Measurements from ENCODE around the gene SORBS2.
A peak's percentile ranks its signal among the peaks of the same experiment; 100 is the strongest.

Gene SORBS2

DNA sequence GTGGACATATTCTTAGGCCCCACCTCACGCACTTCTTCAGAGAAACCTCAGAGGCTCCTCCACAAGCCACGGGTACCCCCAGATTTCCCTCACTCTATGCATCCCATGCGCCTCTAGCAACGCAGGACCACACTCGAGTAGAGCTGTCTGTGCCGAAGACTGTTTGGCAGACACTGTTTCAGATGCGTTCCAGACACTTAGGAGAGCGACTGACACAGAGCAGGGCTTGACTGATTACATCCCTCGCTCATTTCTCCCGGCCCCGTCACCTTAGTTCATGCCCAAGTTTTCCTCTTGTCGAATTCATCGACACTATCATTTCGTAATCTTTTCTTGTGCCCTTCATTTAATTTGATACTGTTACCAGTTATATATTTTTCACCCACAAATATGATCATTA is 15.0 kb downstream of the SORBS2 start:
- no peak for TF ChIP-seq CTCF (IDR thresholded peaks at IDR 0.05; ENCODE audit: insufficient read depth, low read depth, low read length, missing control alignments)
- H3K4me3 ChIP-seq (ENCODE audit: low read length), result no peak overlapping the region
- DNase-seq (ENCODE audit: low read depth), result no peak

GRCh38 chr4:185796176-185796575 is 15.8 kb downstream of the SORBS2 start:
- DNase-seq (ENCODE audit: low read depth), result no peak
- no peak for TF ChIP-seq CTCF (IDR thresholded peaks at IDR 0.05; ENCODE audit: insufficient read depth, low read depth, low read length, missing control alignments)
- H3K4me3 ChIP-seq (ENCODE audit: low read length), result no peak overlapping the region

DNA sequence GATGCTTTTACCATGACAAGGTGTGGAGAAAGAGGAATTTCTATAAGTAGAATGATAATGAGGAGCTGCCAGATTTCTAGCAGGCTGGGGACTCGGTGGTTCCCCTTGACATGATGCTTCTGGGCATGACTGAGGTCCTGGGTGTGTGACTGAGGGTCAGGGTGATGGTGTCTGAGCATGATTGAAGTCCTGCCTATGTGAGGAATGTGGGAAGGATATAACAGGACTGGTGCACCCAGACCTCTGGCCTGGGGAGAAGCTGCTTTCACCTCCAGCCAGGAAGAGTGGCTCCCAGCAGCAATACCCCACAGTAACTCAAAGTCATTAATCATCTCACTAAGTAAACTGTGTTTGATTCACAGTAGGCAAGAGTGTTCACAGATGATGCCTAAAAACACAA is 17.4 kb downstream of the SORBS2 start:
- TF ChIP-seq CTCF (IDR thresholded peaks at IDR 0.05; ENCODE audit: insufficient read depth, low read depth, low read length, missing control alignments), result no peak
- no peak overlapping the region for H3K4me3 ChIP-seq (ENCODE audit: low read length)
- DNase-seq (ENCODE audit: low read depth), result no peak

DNA sequence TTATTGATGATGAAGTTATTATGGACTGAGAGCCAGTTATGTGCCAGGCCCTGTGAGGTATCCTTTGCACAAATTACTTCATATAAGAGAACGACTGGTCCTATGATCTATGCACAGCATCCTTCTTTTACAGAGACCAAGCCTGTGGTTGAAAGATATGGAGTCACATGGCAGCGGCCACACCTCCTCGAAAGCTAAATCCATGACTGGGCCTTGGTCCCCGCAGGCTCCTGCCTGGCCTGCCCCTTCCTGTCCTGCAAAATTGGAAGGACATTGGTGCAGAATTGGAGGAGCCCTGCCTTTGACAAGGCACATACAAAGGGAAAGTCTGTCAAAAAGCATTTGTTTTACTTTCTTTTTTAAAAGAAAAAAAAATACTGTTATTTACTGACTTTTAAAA is 18.3 kb downstream of the SORBS2 start:
- no peak for DNase-seq (ENCODE audit: low read depth)
- TF ChIP-seq CTCF (IDR thresholded peaks at IDR 0.05; ENCODE audit: insufficient read depth, low read depth, low read length, missing control alignments), result no peak
- H3K4me3 ChIP-seq (ENCODE audit: low read length), result no peak overlapping the region

GRCh38 chr4:185793116-185793485 is 18.9 kb downstream of the SORBS2 start:
- no peak overlapping the region for H3K4me3 ChIP-seq (ENCODE audit: low read length)
- DNase-seq (ENCODE audit: low read depth), result no peak
- TF ChIP-seq CTCF (IDR thresholded peaks at IDR 0.05; ENCODE audit: insufficient read depth, low read depth, low read length, missing control alignments), result no peak

- DNase-seq (ENCODE audit: low read depth), result peak; percentile 78
- no peak overlapping the region for H3K4me3 ChIP-seq (ENCODE audit: low read length)
- no peak for TF ChIP-seq CTCF (IDR thresholded peaks at IDR 0.05; ENCODE audit: insufficient read depth, low read depth, low read length, missing control alignments)
These were observed 19.4 kb downstream of the SORBS2 start for GRCh38 chr4:185792384-185793115.

All from epithelial cell of esophagus (primary cell).